ENCODE measurements around the gene RANBP1. TPM values are rescaled to one million over a fixed set of nuclear protein-coding genes. Genes with fewer than 3 reads are reported as not detected.

The RANBP1 gene
- total RNA-seq, 1 experiment from 2014 or later, result 443 TPM

- ChIA-PET POLR2A (no interaction called here), CTCF (interaction anchor here (1.0 to 1.4 kb wide), 4 partner anchors 9 to 27 kb away, joined by 3 to 6 read pairs (median 4); no protein-coding TSS in a partner anchor)
- TF ChIP-seq ZNF232 (CRISPR knock-in tag; IDR thresholded peaks at IDR 0.05) (no peak), ZNF532 (CRISPR knock-in tag; IDR thresholded peaks at IDR 0.05; ENCODE audit: borderline replicate concordance) (0 out of 2 replicates have a peak, but pooled peaks have one; percentile 12)
- no peaks in the 10 kb centered on the region for H3K9me3 Mint-ChIP-seq
- no peak overlapping the region for H3K4me3 Mint-ChIP-seq
- ATAC-seq (no peak), DNase-seq (ENCODE audit: low spot score) (no peak)
- no peaks in the 10 kb centered on the region for H3K27me3 Mint-ChIP-seq (ENCODE audit: low read depth)
- peaks cover 54% of the 10 kb centered on the region for H3K36me3 Mint-ChIP-seq
- H3K4me1 Mint-ChIP-seq, result no peaks in the 10 kb centered on the region; the same call in 1 of the 2 replicates
- H3K27ac Mint-ChIP-seq, result no peak overlapping the region
Observed at GRCh38 chr22:20110359-20110985, 5.4 kb upstream of the RANBP1 start.

GRCh38 chr22:20111045-20111688, 4.7 kb upstream of the RANBP1 start:
- DNase-seq (ENCODE audit: low spot score) (no peak), ATAC-seq (peak; percentile 56)
- Mint-ChIP-seq H3K9me3 (no peaks in the 10 kb centered on the region), H3K27ac (no peak overlapping the region), H3K27me3 (ENCODE audit: low read depth) (no peaks in the 10 kb centered on the region), H3K4me1 (no peaks in the 10 kb centered on the region; the same call in 1 of the 2 replicates), H3K36me3 (peaks cover 47% of the 10 kb centered on the region), H3K4me3 (no peak overlapping the region)
- ChIA-PET CTCF (interaction anchor here (1.0 to 1.4 kb wide), 3 partner anchors 10 to 28 kb away, joined by 3 to 5 read pairs (median 3); no protein-coding TSS in a partner anchor), POLR2A (no interaction called here)
- TF ChIP-seq AR (CRISPR knock-in tag; IDR thresholded peaks at IDR 0.05), result no peak
- no peak for TF ChIP-seq MAX (CRISPR knock-in tag; IDR thresholded peaks at IDR 0.05)
- TF ChIP-seq SP1 (CRISPR knock-in tag; conservative IDR thresholded peaks at IDR 0.05), result no peak
- no peak for TF ChIP-seq NFYB (CRISPR knock-in tag; conservative IDR thresholded peaks at IDR 0.05; ENCODE audit: low read depth)
- TF ChIP-seq ZNF219 (CRISPR knock-in tag; IDR thresholded peaks at IDR 0.05; ENCODE audit: borderline replicate concordance), result no peak
- no peak for TF ChIP-seq ZNF423 (CRISPR knock-in tag; IDR thresholded peaks at IDR 0.05)
- no peak for TF ChIP-seq PRRX2 (CRISPR knock-in tag; IDR thresholded peaks at IDR 0.05)
- TF ChIP-seq CTCF (IDR thresholded peaks at IDR 0.05), result no peak
- no peak for TF ChIP-seq ATF1 (CRISPR knock-in tag; IDR thresholded peaks at IDR 0.05)
- TF ChIP-seq IRF1 (CRISPR knock-in tag; IDR thresholded peaks at IDR 0.05), result no peak
